Left lung (tissue), 10 donors: ENCODE data around the gene HSF2BP. TPM values are rescaled to one million over a fixed set of nuclear protein-coding genes. Genes with fewer than 3 reads are reported as not detected.

Experiments used
- ATAC-seq: fragments of 200-7000 bp; cut with Tn5 transposase; one replicate; pipeline ENCODE4 v1.9.1; 2020; ENCODE audit warnings: moderate library complexity
- DNase-seq, 4 donors: peaks; one replicate each; pipeline ENCODE4 v3.0.0-alpha.2; 2013 to 2020
- H3K27ac ChIP-seq, 2 donors: fragments of 200-600 bp; sonication (generic) in 1 of 2; one replicate each; pipeline versions ENCODE4 v1.5.0 to v1.8.0; 2020 to 2021
- H3K27me3 ChIP-seq, 2 donors: fragments of 200-600 bp; sonication (generic) in 1 of 2; one replicate each; pipeline versions ENCODE4 v1.5.0 to v1.8.0; 2020 to 2021
- H3K36me3 ChIP-seq, 2 donors: fragments of 200-600 bp; sonication (generic) in 1 of 2; one replicate each; pipeline versions ENCODE4 v1.5.0 to v1.8.0; 2020 to 2021
- H3K4me1 ChIP-seq, 2 donors: fragments of 200-600 bp; one replicate each; pipeline ENCODE4 v1.8.0; 2021
- H3K4me3 ChIP-seq, 2 donors: fragments of 200-600 bp; sonication (generic) in 1 of 2; one replicate each; pipeline versions ENCODE4 v1.5.0 to v1.8.0; 2020 to 2021; ENCODE audit warnings: mild to moderate bottlenecking in 1 of 2
- H3K9me3 ChIP-seq, 2 donors: fragments of 200-600 bp; sonication (generic) in 1 of 2; one replicate each; pipeline versions ENCODE4 v1.5.0 to v1.8.0; 2020 to 2021
- intact Hi-C, 2 donors: fragments of 100-400 bp; cut with DNase I; formaldehyde crosslinking; loops; one replicate each; pipeline versions ENCODE4 v1.11.2 to v1.14.2; 2022
- polyA plus RNA-seq, 6 donors: library from polyadenylated mRNA; unstranded; fragments of 120-200 nt; gene quantifications; one replicate each; pipeline ENCODE4 v1.2.1, GENCODE V29; 2013; ENCODE audit not compliant: insufficient read length in 6 of 6
- total RNA-seq, 2 donors: library from RNA; stranded (reverse); fragmentation: NEBNext Ultra II Directional; extraction: Animal tissue kit (Norgen Biotek cat#: 25700); gene quantifications; one replicate each; pipeline ENCODE4 v1.2.1, GENCODE V29; 2021
- TF ChIP-seq, protein P1 (sequence below), 2 donors: fragments of 200-600 bp; sonication (generic) in 1 of 2; IDR thresholded peaks; one replicate each; pipeline versions ENCODE4 v1.5.0 to v1.8.0; 2021; ENCODE audit warnings: antibody characterized with exemption in 2 of 2
- donor health status: DM: no; HTN: yes; CAD: no.
- donor health status: DM: no; HTN: no; CAD: no.

HSF2BP gene
- total and polyA plus RNA-seq, 8 donors, result 0.29 to 1.7 (median 1.2) TPM

DNA sequence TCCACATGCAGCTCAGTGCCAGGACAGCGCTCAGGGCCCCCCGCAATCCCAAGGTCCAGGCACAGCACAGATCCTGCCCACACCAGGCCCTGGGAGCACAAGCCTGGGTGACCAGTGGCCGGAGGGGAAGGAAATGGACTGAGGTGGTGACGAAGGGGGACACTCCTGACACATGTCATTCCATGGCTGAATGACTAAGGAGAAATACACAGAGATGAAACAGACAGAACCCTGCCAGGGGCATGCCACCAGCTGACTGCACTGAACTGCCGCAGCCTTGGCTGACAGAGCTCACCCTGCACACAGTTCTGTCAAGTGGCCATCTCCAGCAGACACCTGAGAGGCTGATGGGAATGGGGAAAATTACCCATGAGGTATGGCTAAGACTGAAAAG lies 56.1 kb downstream of the HSF2BP start:
- Histone ChIP-seq H3K4me3 (no peak overlapping the region), H3K9me3 (no peaks in the 10 kb centered on the region), H3K27ac (peak overlapping the region; percentile 21 to 63), H3K36me3 (no peaks in the 10 kb centered on the region), H3K4me1 (no peaks in the 10 kb centered on the region), H3K27me3 (no peaks in the 10 kb centered on the region)
- peak; percentile 74 for ATAC-seq
- intact Hi-C loops, result no loop called here
- peak in 1 of 4 donors; percentile 64 for DNase-seq
- TF ChIP-seq, protein P1, sequence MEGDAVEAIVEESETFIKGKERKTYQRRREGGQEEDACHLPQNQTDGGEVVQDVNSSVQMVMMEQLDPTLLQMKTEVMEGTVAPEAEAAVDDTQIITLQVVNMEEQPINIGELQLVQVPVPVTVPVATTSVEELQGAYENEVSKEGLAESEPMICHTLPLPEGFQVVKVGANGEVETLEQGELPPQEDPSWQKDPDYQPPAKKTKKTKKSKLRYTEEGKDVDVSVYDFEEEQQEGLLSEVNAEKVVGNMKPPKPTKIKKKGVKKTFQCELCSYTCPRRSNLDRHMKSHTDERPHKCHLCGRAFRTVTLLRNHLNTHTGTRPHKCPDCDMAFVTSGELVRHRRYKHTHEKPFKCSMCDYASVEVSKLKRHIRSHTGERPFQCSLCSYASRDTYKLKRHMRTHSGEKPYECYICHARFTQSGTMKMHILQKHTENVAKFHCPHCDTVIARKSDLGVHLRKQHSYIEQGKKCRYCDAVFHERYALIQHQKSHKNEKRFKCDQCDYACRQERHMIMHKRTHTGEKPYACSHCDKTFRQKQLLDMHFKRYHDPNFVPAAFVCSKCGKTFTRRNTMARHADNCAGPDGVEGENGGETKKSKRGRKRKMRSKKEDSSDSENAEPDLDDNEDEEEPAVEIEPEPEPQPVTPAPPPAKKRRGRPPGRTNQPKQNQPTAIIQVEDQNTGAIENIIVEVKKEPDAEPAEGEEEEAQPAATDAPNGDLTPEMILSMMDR (IDR thresholded peaks at IDR 0.05), result no peak

DNA sequence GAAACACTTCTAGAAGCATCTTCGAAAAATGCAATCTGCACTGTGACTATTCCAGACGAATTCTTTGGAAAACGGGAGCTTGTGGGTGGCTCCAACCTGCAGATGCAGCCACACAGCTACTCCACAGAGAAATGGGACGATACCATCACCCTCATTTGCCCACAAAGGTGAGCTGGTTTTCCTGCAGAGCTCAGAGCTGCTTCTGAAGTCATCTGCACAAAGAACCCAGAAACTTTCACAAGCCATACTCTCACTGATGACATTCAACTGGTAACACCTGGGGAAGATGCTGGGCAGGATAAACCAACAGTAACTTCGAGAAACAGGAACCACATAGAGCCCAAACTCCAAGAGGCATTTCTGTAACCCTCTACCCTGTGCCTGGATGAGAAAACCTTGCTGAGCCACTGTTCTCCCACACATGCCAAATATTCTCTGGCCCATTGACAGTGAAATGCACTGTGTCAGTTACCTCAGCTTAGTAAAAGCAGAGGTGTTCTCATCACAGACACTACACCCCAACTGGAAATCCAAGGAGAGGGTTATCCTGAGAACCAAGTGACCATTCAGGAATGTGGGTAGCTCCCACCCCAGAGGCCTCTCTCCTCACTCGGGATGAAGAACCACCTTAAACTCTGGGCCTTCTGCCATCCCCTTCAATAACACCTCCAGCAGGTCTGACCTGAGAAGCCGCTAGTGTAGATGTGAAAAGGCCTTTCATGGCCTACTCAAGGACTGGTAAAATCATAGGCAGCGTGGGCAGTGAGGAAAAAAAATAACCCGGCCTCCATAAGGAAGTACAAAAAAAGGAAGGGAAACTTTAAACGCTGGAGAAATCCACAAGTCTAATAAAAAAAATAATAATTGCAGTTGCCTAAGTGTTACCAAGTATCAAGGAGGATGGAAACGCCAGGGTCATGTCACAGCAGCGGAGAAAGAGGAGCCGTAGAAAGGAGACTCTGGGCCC lies 56.7 kb downstream of the HSF2BP start:
- TF ChIP-seq, protein P1 (IDR thresholded peaks at IDR 0.05), result no peak
- intact Hi-C loops, result no loop called here
- no peak overlapping the region for H3K4me3 ChIP-seq
- ATAC-seq (peak; percentile 56), DNase-seq (no peak)
- H3K27me3 ChIP-seq, result no peaks in the 10 kb centered on the region
- H3K4me1 ChIP-seq, result no peaks in the 10 kb centered on the region
- peak overlapping the region; percentile 21 to 63 for H3K27ac ChIP-seq
- no peaks in the 10 kb centered on the region for H3K36me3 ChIP-seq
- H3K9me3 ChIP-seq, result no peaks in the 10 kb centered on the region

DNA sequence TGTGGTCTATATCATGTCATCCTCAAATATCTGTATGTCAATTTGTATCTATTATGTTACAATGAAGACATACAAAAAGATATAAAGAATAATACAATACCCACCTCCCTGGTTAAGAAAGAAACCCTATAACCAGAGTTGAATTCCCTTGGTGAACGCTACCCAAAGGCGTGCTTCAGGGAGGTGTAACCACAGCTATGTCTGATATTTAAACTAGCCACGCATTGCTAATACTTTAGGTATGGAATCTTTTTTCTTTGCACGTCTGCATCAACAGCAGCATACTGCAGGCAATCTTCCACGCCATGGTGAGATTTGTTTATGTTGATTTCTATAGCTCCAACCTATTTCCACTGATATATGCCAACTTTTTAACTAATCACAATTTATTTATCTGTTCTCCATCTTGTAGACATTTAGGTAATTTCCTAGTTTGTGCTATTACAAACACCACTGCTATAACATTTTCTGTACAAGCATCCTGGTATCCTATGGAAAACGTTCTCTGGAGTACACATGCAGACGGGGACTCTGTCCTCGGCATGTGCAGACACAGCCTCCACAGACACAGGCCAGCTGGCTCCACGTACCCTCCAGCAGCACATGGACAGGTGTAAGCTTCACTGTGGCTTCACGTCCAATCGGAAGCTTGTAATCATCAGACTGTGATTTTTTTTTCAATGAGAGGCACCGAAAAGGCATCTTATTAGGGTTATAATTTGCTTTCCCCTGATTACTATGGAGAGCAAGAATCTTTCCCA lies 58.5 kb downstream of the HSF2BP start:
- no peaks in the 10 kb centered on the region for H3K9me3 ChIP-seq
- TF ChIP-seq, protein P1 (IDR thresholded peaks at IDR 0.05), result no peak
- ATAC-seq, result no peak

DNA sequence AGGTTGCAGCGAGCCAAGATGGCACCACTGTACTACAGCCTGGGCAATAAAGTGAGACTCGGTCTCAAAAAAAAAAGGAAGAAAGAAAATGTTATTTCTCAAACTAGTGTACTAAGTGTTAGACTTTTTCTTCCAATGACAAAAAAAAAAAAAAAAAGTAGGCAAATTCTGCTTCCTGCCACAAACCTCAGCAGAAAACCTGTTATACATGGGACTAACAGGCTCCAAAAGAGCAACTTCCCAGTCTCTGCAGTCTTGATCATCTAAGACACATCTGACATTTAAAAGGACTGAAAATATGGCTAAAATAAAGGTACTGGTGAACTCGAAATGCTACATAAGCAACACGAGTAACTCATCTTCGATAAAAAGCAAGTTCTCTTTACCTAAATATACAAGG lies 59.6 kb downstream of the HSF2BP start:
- intact Hi-C loops, result no loop called here
- Histone ChIP-seq H3K4me1 (no peaks in the 10 kb centered on the region), H3K9me3 (no peaks in the 10 kb centered on the region), H3K27ac (no peak overlapping the region), H3K27me3 (no peaks in the 10 kb centered on the region), H3K4me3 (no peak overlapping the region), H3K36me3 (no peaks in the 10 kb centered on the region)
- TF ChIP-seq, protein P1 (IDR thresholded peaks at IDR 0.05), result no peak
- ATAC-seq (no peak), DNase-seq (no peak)

More for the DNA sequence above, 58.5 kb downstream of the HSF2BP start:
- Histone ChIP-seq H3K27me3 (no peaks in the 10 kb centered on the region), H3K4me3 (no peak overlapping the region), H3K4me1 (no peaks in the 10 kb centered on the region), H3K36me3 (no peaks in the 10 kb centered on the region), H3K27ac (no peak overlapping the region)
- intact Hi-C loops, result no loop called here
- DNase-seq, result no peak
